Measurements from ENCODE around the gene MYT1. TPM values are rescaled to one million over a fixed set of nuclear protein-coding genes. Genes with fewer than 3 reads are reported as not detected.

MYT1 gene
- total and polyA plus RNA-seq, 2 of the 13 experiments (the other 11 are each of a cell fraction or from before 2014, with no cell fraction given): 0.58 to 2.5 TPM

DNA sequence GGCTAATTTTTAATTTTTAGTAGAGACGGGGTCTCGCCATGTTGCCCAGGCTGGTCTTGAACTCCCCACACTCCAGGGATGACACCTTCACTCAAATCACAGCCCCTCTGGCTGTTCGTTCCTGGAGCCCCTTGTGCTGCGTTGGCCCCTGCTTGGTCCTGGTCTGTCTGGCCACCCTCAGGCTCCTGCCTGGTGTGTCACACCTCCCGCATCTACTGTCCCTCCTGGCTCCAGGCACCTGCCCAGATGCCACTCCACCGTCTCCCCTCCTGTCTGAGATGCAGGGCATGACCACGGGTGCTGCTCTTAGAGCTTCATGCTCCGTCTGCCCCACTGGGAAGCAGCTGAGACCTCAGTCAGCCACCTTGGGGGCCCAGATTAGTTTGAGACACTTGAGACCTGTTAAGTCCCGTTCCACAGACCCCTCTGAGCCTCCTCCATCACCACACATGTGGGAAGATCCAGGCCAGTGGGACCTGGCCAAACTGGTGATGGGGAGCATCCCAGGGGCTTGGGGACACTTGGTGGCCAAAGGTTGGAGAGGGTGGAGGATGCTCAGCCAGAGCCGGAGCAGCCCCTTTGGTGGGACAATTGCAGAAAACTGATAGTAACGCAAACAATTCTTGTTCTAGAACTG, 35.0 kb upstream of the MYT1 start (continued):
- TF ChIP-seq, protein P1, sequence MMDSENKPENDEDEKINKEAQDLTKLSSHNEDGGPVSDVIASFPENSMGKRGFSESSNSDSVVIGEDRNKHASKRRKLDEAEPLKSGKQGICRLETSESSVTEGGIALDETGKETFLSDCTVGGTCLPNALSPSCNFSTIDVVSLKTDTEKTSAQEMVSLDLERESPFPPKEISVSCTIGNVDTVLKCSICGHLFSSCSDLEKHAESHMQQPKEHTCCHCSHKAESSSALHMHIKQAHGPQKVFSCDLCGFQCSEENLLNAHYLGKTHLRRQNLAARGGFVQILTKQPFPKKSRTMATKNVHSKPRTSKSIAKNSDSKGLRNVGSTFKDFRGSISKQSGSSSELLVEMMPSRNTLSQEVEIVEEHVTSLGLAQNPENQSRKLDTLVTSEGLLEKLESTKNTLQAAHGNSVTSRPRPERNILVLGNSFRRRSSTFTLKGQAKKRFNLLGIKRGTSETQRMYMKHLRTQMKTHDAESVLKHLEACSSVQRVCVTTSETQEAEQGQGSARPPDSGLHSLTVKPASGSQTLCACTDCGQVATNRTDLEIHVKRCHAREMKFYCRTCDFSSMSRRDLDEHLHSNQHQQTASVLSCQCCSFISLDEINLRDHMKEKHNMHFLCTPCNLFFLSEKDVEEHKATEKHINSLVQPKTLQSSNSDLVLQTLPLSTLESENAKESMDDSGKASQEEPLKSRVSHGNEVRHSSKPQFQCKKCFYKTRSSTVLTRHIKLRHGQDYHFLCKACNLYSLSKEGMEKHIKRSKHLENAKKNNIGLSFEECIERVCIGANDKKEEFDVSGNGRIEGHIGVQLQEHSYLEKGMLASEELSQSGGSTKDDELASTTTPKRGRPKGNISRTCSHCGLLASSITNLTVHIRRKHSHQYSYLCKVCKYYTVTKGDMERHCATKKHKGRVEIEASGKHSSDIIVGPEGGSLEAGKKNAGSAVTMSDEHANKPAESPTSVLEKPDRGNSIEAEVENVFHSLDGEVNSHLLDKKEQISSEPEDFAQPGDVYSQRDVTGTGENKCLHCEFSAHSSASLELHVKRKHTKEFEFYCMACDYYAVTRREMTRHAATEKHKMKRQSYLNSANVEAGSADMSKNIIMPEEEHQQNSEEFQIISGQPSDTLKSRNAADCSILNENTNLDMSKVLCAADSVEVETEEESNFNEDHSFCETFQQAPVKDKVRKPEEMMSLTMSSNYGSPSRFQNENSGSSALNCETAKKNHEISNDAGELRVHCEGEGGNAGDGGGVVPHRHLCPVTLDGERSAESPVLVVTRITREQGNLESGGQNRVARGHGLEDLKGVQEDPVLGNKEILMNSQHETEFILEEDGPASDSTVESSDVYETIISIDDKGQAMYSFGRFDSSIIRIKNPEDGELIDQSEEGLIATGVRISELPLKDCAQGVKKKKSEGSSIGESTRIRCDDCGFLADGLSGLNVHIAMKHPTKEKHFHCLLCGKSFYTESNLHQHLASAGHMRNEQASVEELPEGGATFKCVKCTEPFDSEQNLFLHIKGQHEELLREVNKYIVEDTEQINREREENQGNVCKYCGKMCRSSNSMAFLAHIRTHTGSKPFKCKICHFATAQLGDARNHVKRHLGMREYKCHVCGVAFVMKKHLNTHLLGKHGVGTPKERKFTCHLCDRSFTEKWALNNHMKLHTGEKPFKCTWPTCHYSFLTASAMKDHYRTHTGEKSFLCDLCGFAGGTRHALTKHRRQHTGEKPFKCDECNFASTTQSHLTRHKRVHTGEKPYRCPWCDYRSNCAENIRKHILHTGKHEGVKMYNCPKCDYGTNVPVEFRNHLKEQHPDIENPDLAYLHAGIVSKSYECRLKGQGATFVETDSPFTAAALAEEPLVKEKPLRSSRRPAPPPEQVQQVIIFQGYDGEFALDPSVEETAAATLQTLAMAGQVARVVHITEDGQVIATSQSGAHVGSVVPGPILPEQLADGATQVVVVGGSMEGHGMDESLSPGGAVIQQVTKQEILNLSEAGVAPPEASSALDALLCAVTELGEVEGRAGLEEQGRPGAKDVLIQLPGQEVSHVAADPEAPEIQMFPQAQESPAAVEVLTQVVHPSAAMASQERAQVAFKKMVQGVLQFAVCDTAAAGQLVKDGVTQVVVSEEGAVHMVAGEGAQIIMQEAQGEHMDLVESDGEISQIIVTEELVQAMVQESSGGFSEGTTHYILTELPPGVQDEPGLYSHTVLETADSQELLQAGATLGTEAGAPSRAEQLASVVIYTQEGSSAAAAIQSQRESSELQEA (CRISPR knock-in tag; IDR thresholded peaks at IDR 0.05; ENCODE audit: not compliant biosample characterization): no peak
- TF ChIP-seq ZNF274 (CRISPR knock-in tag; IDR thresholded peaks at IDR 0.05) (no peak), RAD21 (CRISPR knock-in tag; IDR thresholded peaks at IDR 0.05) (no peak), ELF4 (CRISPR knock-in tag; IDR thresholded peaks at IDR 0.05; ENCODE audit: borderline replicate concordance) (no peak)
- TF ChIP-seq, protein P2, sequence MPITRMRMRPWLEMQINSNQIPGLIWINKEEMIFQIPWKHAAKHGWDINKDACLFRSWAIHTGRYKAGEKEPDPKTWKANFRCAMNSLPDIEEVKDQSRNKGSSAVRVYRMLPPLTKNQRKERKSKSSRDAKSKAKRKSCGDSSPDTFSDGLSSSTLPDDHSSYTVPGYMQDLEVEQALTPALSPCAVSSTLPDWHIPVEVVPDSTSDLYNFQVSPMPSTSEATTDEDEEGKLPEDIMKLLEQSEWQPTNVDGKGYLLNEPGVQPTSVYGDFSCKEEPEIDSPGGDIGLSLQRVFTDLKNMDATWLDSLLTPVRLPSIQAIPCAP (CRISPR knock-in tag; IDR thresholded peaks at IDR 0.05; ENCODE audit: low read depth): no peak
- TF ChIP-seq, protein P3, sequence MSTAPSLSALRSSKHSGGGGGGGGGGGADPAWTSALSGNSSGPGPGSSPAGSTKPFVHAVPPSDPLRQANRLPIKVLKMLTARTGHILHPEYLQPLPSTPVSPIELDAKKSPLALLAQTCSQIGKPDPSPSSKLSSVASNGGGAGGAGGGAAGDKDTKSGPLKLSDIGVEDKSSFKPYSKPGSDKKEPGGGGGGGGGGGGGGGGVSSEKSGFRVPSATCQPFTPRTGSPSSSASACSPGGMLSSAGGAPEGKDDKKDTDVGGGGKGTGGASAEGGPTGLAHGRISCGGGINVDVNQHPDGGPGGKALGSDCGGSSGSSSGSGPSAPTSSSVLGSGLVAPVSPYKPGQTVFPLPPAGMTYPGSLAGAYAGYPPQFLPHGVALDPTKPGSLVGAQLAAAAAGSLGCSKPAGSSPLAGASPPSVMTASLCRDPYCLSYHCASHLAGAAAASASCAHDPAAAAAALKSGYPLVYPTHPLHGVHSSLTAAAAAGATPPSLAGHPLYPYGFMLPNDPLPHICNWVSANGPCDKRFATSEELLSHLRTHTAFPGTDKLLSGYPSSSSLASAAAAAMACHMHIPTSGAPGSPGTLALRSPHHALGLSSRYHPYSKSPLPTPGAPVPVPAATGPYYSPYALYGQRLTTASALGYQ (CRISPR knock-in tag; IDR thresholded peaks at IDR 0.05): no peak

Data from HepG2 (cell line).